Neural progenitor cell (in vitro differentiated cells): ENCODE measurements around the gene COL4A4. TPM values are rescaled to one million over a fixed set of nuclear protein-coding genes. Genes with fewer than 3 reads are reported as not detected.

Source experiments
- DNase-seq: peaks from one replicate; pipeline ENCODE4 v3.0.0-alpha.2; 2016; ENCODE audit warnings: low spot score
- H2AFZ ChIP-seq: fragments of 200-600 bp; sonication (generic); replicated peaks from 2 replicates; pipeline ENCODE4 v1.6.1; 2016; ENCODE audit warnings: antibody characterized with exemption
- H3F3A ChIP-seq: fragments of 200-600 bp; sonication (generic); 2 replicates; pipeline ENCODE4 v1.6.1; 2016; ENCODE audit warnings: antibody characterized with exemption, low read depth
- H3K27ac ChIP-seq: fragments of 200-600 bp; sonication (generic); 2 replicates; pipeline ENCODE4 v1.5.1; 2016; ENCODE audit warnings: mild to moderate bottlenecking
- H3K27me3 ChIP-seq: fragments of 200-600 bp; sonication (generic); 2 replicates; pipeline ENCODE4 v1.6.1; 2016; ENCODE audit warnings: mild to moderate bottlenecking, moderate library complexity
- H3K36me3 ChIP-seq: fragments of 200-600 bp; sonication (generic); 2 replicates; pipeline ENCODE4 v1.5.1; 2016
- H3K4me1 ChIP-seq: fragments of 200-600 bp; sonication (generic); 2 replicates; pipeline ENCODE4 v1.6.1; 2016; ENCODE audit warnings: mixed run types
- H3K4me2 ChIP-seq: fragments of 200-600 bp; sonication (generic); 2 replicates; pipeline ENCODE4 v1.6.1; 2016
- H3K4me3 ChIP-seq: fragments of 200-600 bp; sonication (generic); 2 replicates; pipeline ENCODE4 v1.5.1; 2016
- H3K79me2 ChIP-seq: fragments of 200-600 bp; sonication (generic); 2 replicates; pipeline ENCODE4 v1.6.1; 2016; ENCODE audit warnings: low read depth
- H3K9ac ChIP-seq: fragments of 200-600 bp; sonication (generic); 2 replicates; pipeline ENCODE4 v1.6.1; 2016
- H3K9me3 ChIP-seq: fragments of 200-600 bp; sonication (generic); 2 replicates; pipeline ENCODE4 v1.5.1; 2016; ENCODE audit warnings: low read depth
- H4K20me1 ChIP-seq: fragments of 200-600 bp; sonication (generic); 2 replicates; pipeline ENCODE4 v1.6.1; 2016; ENCODE audit warnings: low read depth
- H3K27ac Mint-ChIP-seq: 3 replicates; pipeline ENCODE4 v1.8.0; 2021; ENCODE audit warnings: mixed read lengths
- H3K27me3 Mint-ChIP-seq: 2 replicates; pipeline ENCODE4 v1.8.0; 2022; ENCODE audit warnings: low read depth, mild to moderate bottlenecking, inconsistent platforms, moderate library complexity, mixed read lengths; ENCODE audit not compliant: insufficient read depth
- H3K36me3 Mint-ChIP-seq: 3 replicates; pipeline ENCODE4 v1.8.0; 2021; ENCODE audit warnings: mixed read lengths
- H3K4me1 Mint-ChIP-seq: 3 replicates; pipeline ENCODE4 v1.8.0; 2021; ENCODE audit warnings: mixed read lengths
- H3K4me3 Mint-ChIP-seq: 3 replicates; pipeline ENCODE4 v1.8.0; 2021; ENCODE audit warnings: mild to moderate bottlenecking, moderate library complexity, mixed read lengths
- H3K9me3 Mint-ChIP-seq: 3 replicates; pipeline ENCODE4 v1.8.0; 2020; ENCODE audit warnings: mixed read lengths
- CTCF ChIP-seq: fragments of 200-600 bp; sonication (generic); IDR thresholded peaks from 2 replicates; pipeline ENCODE4 v1.5.1; 2017; ENCODE audit warnings: antibody characterized with exemption, mild to moderate bottlenecking
- EZH2 ChIP-seq: fragments of 200-600 bp; sonication (generic); IDR thresholded peaks from 2 replicates; pipeline ENCODE4 v1.6.1; 2017; ENCODE audit warnings: antibody characterized with exemption, mild to moderate bottlenecking, moderate library complexity
- EZH2phosphoT487 ChIP-seq: fragments of 200-600 bp; sonication (generic); IDR thresholded peaks from 2 replicates; pipeline ENCODE4 v1.6.1; 2017; ENCODE audit warnings: antibody characterized with exemption
- total RNA-seq: library from RNA; depleted of rRNA; stranded (reverse); fragments of >200 nt; gene quantifications from 2 replicates; pipeline ENCODE4 v1.2.3, GENCODE V29; 2015; ENCODE audit warnings: low replicate concordance

Gene COL4A4
- total RNA-seq, 1 donor from 2014 or later: 0.60 TPM

DNA sequence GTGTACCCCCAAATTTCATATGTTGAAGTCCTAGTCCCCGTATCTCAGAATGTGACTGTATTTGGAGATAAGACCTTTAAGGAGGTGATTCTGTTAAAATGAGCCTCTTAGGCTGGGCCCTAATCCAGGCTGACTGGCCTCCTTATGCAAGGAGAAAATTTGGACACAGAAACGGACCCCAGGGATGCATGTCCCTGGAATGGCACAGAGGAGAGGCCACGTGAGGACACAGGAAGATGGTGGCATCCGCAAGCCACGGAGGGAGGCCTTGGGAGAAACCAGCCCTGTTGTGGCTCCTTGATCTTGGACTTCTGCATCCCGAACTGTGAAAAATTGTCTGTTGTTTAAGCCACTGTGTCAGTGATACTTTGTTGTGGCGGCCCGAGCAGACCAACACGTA is 150.7 kb downstream of the COL4A4 start:
- Histone ChIP-seq H3F3A (no peaks in the 10 kb centered on the region), H3K4me1 (no peaks in the 10 kb centered on the region), H3K9ac (no peak overlapping the region), H3K79me2 (no peaks in the 10 kb centered on the region), H2AFZ (no peak overlapping the region), H3K36me3 (no peaks in the 10 kb centered on the region), H4K20me1 (no peaks in the 10 kb centered on the region), H3K4me3 (no peak overlapping the region), H3K4me2 (no peak overlapping the region), H3K27me3 (no peaks in the 10 kb centered on the region), H3K27ac (no peak overlapping the region), H3K9me3 (no peaks in the 10 kb centered on the region)
- H3K27me3 Mint-ChIP-seq: peaks cover 4% of the 10 kb centered on the region
- DNase-seq: no peak
- H3K4me1 Mint-ChIP-seq: peaks cover 3% of the 10 kb centered on the region
- H3K36me3 Mint-ChIP-seq: no peaks in the 10 kb centered on the region
- no peak overlapping the region for H3K27ac Mint-ChIP-seq
- H3K4me3 Mint-ChIP-seq: no peak overlapping the region
- H3K9me3 Mint-ChIP-seq: peaks cover 3% of the 10 kb centered on the region
- TF ChIP-seq CTCF (no peak), EZH2 (no peak), EZH2phosphoT487 (no peak)

DNA sequence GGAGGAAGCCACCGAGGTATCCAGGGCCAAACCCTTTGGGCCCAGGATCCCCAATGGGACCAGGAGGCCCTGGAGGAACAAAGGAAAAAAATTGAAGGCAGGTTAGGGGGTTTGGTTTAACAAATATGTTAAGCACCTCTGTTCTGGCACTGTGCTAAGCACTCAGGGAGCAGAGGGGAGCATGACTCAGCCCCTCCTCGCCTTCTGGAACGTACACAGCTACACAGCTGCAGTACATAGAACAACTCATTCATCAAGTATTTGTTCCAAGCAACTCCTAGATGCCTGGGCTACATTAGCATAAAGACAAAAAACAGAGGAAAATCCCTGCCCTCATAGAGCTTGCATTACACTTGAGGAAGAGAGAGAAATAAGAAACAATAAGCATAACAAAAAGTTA is 153.6 kb downstream of the COL4A4 start:
- DNase-seq: no peak
- Mint-ChIP-seq H3K4me3 (no peak overlapping the region), H3K9me3 (peaks cover 3% of the 10 kb centered on the region), H3K27ac (no peak overlapping the region), H3K27me3 (no peaks in the 10 kb centered on the region), H3K36me3 (no peaks in the 10 kb centered on the region), H3K4me1 (peaks cover 3% of the 10 kb centered on the region)
- H3K9ac ChIP-seq: no peak overlapping the region
- H2AFZ ChIP-seq: no peak overlapping the region
- H3K27ac ChIP-seq: no peak overlapping the region
- no peaks in the 10 kb centered on the region for H3F3A ChIP-seq
- TF ChIP-seq EZH2: no peak
- TF ChIP-seq CTCF: no peak
- no peak overlapping the region for H3K4me2 ChIP-seq
- H4K20me1 ChIP-seq: no peaks in the 10 kb centered on the region
- H3K4me1 ChIP-seq: no peaks in the 10 kb centered on the region
- no peaks in the 10 kb centered on the region for H3K27me3 ChIP-seq
- H3K36me3 ChIP-seq: no peaks in the 10 kb centered on the region
- no peak overlapping the region for H3K4me3 ChIP-seq
- no peaks in the 10 kb centered on the region for H3K9me3 ChIP-seq
- no peaks in the 10 kb centered on the region for H3K79me2 ChIP-seq

DNA sequence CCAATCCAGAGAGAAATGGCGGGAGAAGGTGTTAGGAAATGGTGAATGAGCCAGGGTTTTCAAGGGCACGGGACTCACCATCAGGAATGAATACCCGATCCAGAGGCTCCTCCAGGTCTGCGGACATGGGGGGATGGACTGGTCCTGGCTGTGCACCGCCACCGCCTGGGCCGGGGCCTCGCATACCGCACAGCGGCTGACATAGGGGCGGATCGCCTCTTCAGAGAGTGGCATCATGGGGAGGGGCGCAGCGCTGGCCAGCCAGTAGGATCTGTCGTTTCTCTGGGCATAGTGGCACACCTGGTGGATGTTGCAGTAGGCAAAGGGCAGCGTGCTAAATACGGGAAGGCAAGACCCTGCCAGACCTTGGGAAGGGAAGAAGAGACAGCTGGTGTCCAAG is 156.1 kb downstream of the COL4A4 start:
- no peak for DNase-seq
- H3K9me3 Mint-ChIP-seq: no peaks in the 10 kb centered on the region
- no peaks in the 10 kb centered on the region for H3K79me2 ChIP-seq
- H3K4me3 Mint-ChIP-seq: no peak overlapping the region
- no peaks in the 10 kb centered on the region for H3K9me3 ChIP-seq
- no peak overlapping the region for H3K4me2 ChIP-seq
- no peak overlapping the region for H3K9ac ChIP-seq
- no peaks in the 10 kb centered on the region for H3F3A ChIP-seq
- H3K27ac Mint-ChIP-seq: no peak overlapping the region
- H3K4me3 ChIP-seq: no peak overlapping the region
- H3K36me3 ChIP-seq: no peaks in the 10 kb centered on the region
- H3K27me3 ChIP-seq: no peaks in the 10 kb centered on the region
- no peaks in the 10 kb centered on the region for H4K20me1 ChIP-seq
- TF ChIP-seq EZH2 (no peak), CTCF (no peak), EZH2phosphoT487 (no peak)
- H3K36me3 Mint-ChIP-seq: peaks cover 2% of the 10 kb centered on the region
- no peak overlapping the region for H2AFZ ChIP-seq
- H3K27me3 Mint-ChIP-seq: no peaks in the 10 kb centered on the region
- no peaks in the 10 kb centered on the region for H3K4me1 ChIP-seq
- no peak overlapping the region for H3K27ac ChIP-seq
- peaks cover 3% of the 10 kb centered on the region for H3K4me1 Mint-ChIP-seq

- Histone ChIP-seq H3K4me3 (no peak overlapping the region), H3K27me3 (no peaks in the 10 kb centered on the region), H3K4me1 (no peaks in the 10 kb centered on the region), H3F3A (no peaks in the 10 kb centered on the region), H4K20me1 (no peaks in the 10 kb centered on the region), H3K4me2 (no peak overlapping the region), H3K9me3 (no peaks in the 10 kb centered on the region), H3K36me3 (no peaks in the 10 kb centered on the region), H3K79me2 (no peaks in the 10 kb centered on the region), H3K9ac (no peak overlapping the region), H3K27ac (no peak overlapping the region), H2AFZ (no peak overlapping the region)
- peaks cover 2% of the 10 kb centered on the region for H3K36me3 Mint-ChIP-seq
- H3K27me3 Mint-ChIP-seq: no peaks in the 10 kb centered on the region
- DNase-seq: no peak
- no peak for TF ChIP-seq EZH2
- no peak for TF ChIP-seq CTCF
- TF ChIP-seq EZH2phosphoT487: no peak
- H3K9me3 Mint-ChIP-seq: no peaks in the 10 kb centered on the region
- H3K4me1 Mint-ChIP-seq: peaks cover 3% of the 10 kb centered on the region
- no peak overlapping the region for H3K4me3 Mint-ChIP-seq
- no peak overlapping the region for H3K27ac Mint-ChIP-seq
Measured at GRCh38 chr2:227007148-227007547, 156.9 kb downstream of the COL4A4 start.
